WERI-Rb-1 (cell line): ENCODE data around the gene MAD1L1.

Experiments used
- DNase-seq: peaks from one replicate; pipeline ENCODE4 v3.0.0-alpha.2; 2020
- H3K27ac ChIP-seq: fragments of 250-450 bp; sonication (Bioruptor Pico); 2 replicates; pipeline ENCODE4 v1.5.1; 2020; ENCODE audit warnings: mild to moderate bottlenecking, moderate library complexity
- H3K27me3 ChIP-seq: fragments of 250-450 bp; sonication (Bioruptor Pico); 2 replicates; pipeline ENCODE4 v1.5.1; 2021; ENCODE audit warnings: mild to moderate bottlenecking, low read depth, moderate library complexity; ENCODE audit not compliant: insufficient read depth, severe bottlenecking
- H3K36me3 ChIP-seq: fragments of 250-450 bp; sonication (Bioruptor Pico); 2 replicates; pipeline ENCODE4 v1.5.1; 2020; ENCODE audit warnings: mild to moderate bottlenecking, moderate library complexity
- H3K4me3 ChIP-seq: 2 replicates; pipeline ENCODE4 v1.5.1; 2011; ENCODE audit warnings: low read depth, mild to moderate bottlenecking, control low read depth, low read length
- H3K9me3 ChIP-seq: fragments of 250-450 bp; sonication (Bioruptor Pico); 2 replicates; pipeline ENCODE4 v1.5.1; 2021; ENCODE audit warnings: mild to moderate bottlenecking, moderate library complexity; ENCODE audit not compliant: severe bottlenecking
- CTCF ChIP-seq: IDR thresholded peaks from 2 replicates; pipeline ENCODE4 v1.5.1; 2011; ENCODE audit warnings: low read depth, mild to moderate bottlenecking, control low read depth, inconsistent platforms, low read length

The MAD1L1 gene

GRCh38 chr7:1964211-1964912 lies 268.4 kb downstream of the MAD1L1 start:
- Histone ChIP-seq H3K4me3 (no peak overlapping the region), H3K36me3 (no peaks in the 10 kb centered on the region), H3K27ac (no peak overlapping the region), H3K9me3 (no peaks in the 10 kb centered on the region), H3K27me3 (no peaks in the 10 kb centered on the region)
- no peak for TF ChIP-seq CTCF
- DNase-seq, result no peak

GRCh38 chr7:1963575-1963974 lies 269.2 kb downstream of the MAD1L1 start:
- no peak overlapping the region for H3K4me3 ChIP-seq
- H3K36me3 ChIP-seq, result no peaks in the 10 kb centered on the region
- H3K9me3 ChIP-seq, result no peaks in the 10 kb centered on the region
- no peaks in the 10 kb centered on the region for H3K27me3 ChIP-seq
- DNase-seq, result no peak
- no peak overlapping the region for H3K27ac ChIP-seq
- TF ChIP-seq CTCF, result no peak

- Histone ChIP-seq H3K4me3 (no peak overlapping the region), H3K36me3 (peaks cover 6% of the 10 kb centered on the region), H3K27me3 (no peaks in the 10 kb centered on the region), H3K9me3 (no peaks in the 10 kb centered on the region), H3K27ac (no peak overlapping the region)
- no peak for DNase-seq
- no peak for TF ChIP-seq CTCF
Observed at GRCh38 chr7:1961701-1962276, 271.0 kb downstream of the MAD1L1 start.

DNA sequence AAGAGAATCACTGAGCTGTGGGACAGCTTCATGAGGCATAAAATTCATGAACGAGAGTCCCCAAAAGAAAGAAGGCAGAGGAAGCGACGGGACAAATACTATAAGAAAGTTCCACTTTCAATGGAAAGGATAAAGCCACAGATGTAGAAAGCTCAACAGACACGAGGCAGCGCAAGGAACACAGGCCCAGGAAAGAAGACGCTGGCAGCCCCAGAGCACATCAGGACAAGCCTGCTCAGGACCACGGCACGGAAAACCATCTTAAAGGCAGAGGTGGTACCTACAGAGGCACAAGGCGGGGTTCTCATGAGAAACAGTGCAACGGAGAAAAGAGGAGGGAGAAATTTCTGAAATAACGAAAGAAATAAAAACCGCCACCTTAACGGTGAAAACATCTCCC lies 273.4 kb downstream of the MAD1L1 start:
- H3K9me3 ChIP-seq, result no peaks in the 10 kb centered on the region
- no peak overlapping the region for H3K27ac ChIP-seq
- H3K27me3 ChIP-seq, result no peaks in the 10 kb centered on the region
- DNase-seq, result no peak
- peaks cover 6% of the 10 kb centered on the region for H3K36me3 ChIP-seq
- no peak for TF ChIP-seq CTCF
- no peak overlapping the region for H3K4me3 ChIP-seq

GRCh38 chr7:1957471-1958225 lies 275.1 kb downstream of the MAD1L1 start:
- peaks cover 8% of the 10 kb centered on the region for H3K36me3 ChIP-seq
- H3K27me3 ChIP-seq, result no peaks in the 10 kb centered on the region
- no peak overlapping the region for H3K27ac ChIP-seq
- TF ChIP-seq CTCF, result no peak
- H3K9me3 ChIP-seq, result no peaks in the 10 kb centered on the region
- no peak overlapping the region for H3K4me3 ChIP-seq
- no peak for DNase-seq
